GM12878 (cell line): ENCODE data around the gene KRT78.

Experiments used
- BACH1 ChIP-seq: fragments of 450-650 bp; IDR thresholded peaks from 2 replicates; pipeline ENCODE4 v1.6.1; 2017; ENCODE audit warnings: mild to moderate bottlenecking, borderline replicate concordance
- DPF2 ChIP-seq: fragments of 450-650 bp; IDR thresholded peaks from 2 replicates; pipeline ENCODE4 v1.6.1; 2017; ENCODE audit warnings: mild to moderate bottlenecking
- EED ChIP-seq: sonication (generic); IDR thresholded peaks from 2 replicates; pipeline ENCODE4 v1.6.1; 2016; ENCODE audit warnings: antibody characterized with exemption, low read depth
- EZH2 ChIP-seq: IDR thresholded peaks from 2 replicates; pipeline ENCODE4 v1.6.1; 2012; ENCODE audit warnings: low read depth, mild to moderate bottlenecking, control low read depth, inconsistent platforms, low read length, borderline replicate concordance; ENCODE audit not compliant: control insufficient read depth
- FOS ChIP-seq: IDR thresholded peaks from 3 replicates; pipeline ENCODE4 v1.6.1; 2011; ENCODE audit warnings: borderline replicate concordance; ENCODE audit not compliant: insufficient read length; ENCODE audit errors: extremely low read depth
- JUND ChIP-seq: IDR thresholded peaks from 2 replicates; pipeline ENCODE4 v1.6.1; 2012; ENCODE audit warnings: low read depth, mild to moderate bottlenecking, low read length, improper control_type of control experiment, moderate library complexity
- NFYB ChIP-seq: IDR thresholded peaks from 2 replicates; pipeline ENCODE4 v1.6.1; 2011; ENCODE audit warnings: low read depth, mild to moderate bottlenecking, low read length, improper control_type of control experiment, moderate library complexity; ENCODE audit not compliant: insufficient read depth
- SMARCA5 ChIP-seq: fragments of 450-650 bp; IDR thresholded peaks from 2 replicates; pipeline ENCODE4 v1.6.1; 2017; ENCODE audit warnings: mild to moderate bottlenecking
- TF ChIP-seq, protein P1 (sequence below), 3 experiments: IDR thresholded peaks in 2 of 3; conservative IDR thresholded peaks in 1 of 3; 2 replicates each; pipeline ENCODE4 v1.5.1; 2011; ENCODE audit warnings: low read depth in 3 of 3, low read length in 3 of 3, mild to moderate bottlenecking in 3 of 3, control low read depth in 2 of 3, moderate library complexity in 2 of 3, inconsistent platforms in 1 of 3, mixed read lengths in 1 of 3; ENCODE audit not compliant: control insufficient read depth in 2 of 3, insufficient read depth in 1 of 3; ENCODE audit errors: extremely low read depth in 1 of 3
- TF ChIP-seq, protein P2 (sequence below): fragments of 150-350 bp; IDR thresholded peaks from 2 replicates; pipeline ENCODE4 v1.6.1; 2016; ENCODE audit warnings: low read depth, low read length
- TF ChIP-seq, protein P3 (sequence below): fragments of 450-650 bp; IDR thresholded peaks from 2 replicates; pipeline ENCODE4 v1.6.1; 2016; ENCODE audit warnings: mild to moderate bottlenecking
- TF ChIP-seq, protein P4 (sequence below): IDR thresholded peaks from 2 replicates; pipeline ENCODE4 v1.6.1; 2011; ENCODE audit warnings: mild to moderate bottlenecking, low read depth, low read length, moderate library complexity; ENCODE audit not compliant: insufficient replicate concordance
- TF ChIP-seq, protein P5 (sequence below): fragments of 450-650 bp; IDR thresholded peaks from 2 replicates; pipeline ENCODE4 v1.6.1; 2016; ENCODE audit warnings: mild to moderate bottlenecking, moderate library complexity, borderline replicate concordance
- TF ChIP-seq, protein P6 (sequence below): fragments of 450-650 bp; IDR thresholded peaks from 2 replicates; pipeline ENCODE4 v1.6.1; 2017; ENCODE audit warnings: mild to moderate bottlenecking, moderate library complexity

DNA sequence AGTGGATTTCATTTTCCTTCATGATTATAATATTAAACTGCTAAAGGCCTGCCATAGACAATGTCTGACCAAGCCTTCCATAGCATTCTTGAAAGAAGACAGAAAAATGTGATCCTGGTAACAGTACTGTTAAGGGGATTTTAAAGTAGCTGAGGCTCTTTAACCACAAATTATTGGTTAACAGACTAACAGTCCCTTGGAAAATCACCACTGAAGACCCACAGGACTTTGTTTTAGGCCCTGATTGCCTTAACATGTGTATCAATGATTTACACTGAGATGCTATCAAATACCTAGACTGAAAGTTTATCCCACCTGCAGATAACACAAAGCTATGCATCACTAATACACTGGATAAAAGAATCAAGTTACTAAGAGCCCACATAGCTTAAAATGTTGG, 20.6 kb downstream of the KRT78 start:
- TF ChIP-seq BACH1, result no peak
- TF ChIP-seq, protein P1, sequence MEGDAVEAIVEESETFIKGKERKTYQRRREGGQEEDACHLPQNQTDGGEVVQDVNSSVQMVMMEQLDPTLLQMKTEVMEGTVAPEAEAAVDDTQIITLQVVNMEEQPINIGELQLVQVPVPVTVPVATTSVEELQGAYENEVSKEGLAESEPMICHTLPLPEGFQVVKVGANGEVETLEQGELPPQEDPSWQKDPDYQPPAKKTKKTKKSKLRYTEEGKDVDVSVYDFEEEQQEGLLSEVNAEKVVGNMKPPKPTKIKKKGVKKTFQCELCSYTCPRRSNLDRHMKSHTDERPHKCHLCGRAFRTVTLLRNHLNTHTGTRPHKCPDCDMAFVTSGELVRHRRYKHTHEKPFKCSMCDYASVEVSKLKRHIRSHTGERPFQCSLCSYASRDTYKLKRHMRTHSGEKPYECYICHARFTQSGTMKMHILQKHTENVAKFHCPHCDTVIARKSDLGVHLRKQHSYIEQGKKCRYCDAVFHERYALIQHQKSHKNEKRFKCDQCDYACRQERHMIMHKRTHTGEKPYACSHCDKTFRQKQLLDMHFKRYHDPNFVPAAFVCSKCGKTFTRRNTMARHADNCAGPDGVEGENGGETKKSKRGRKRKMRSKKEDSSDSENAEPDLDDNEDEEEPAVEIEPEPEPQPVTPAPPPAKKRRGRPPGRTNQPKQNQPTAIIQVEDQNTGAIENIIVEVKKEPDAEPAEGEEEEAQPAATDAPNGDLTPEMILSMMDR (IDR thresholded peaks at IDR 0.05 in 2 of 3, conservative IDR thresholded peaks at IDR 0.05 in 1 of 3; ENCODE audit: control insufficient read depth in 2 of 3, extremely low read depth in 1 of 3, insufficient read depth in 1 of 3, low read depth in 3 of 3, low read length in 3 of 3), result no peak
- no peak for TF ChIP-seq EZH2
- TF ChIP-seq EED, result no peak
- no peak for TF ChIP-seq SMARCA5
- TF ChIP-seq, protein P2, sequence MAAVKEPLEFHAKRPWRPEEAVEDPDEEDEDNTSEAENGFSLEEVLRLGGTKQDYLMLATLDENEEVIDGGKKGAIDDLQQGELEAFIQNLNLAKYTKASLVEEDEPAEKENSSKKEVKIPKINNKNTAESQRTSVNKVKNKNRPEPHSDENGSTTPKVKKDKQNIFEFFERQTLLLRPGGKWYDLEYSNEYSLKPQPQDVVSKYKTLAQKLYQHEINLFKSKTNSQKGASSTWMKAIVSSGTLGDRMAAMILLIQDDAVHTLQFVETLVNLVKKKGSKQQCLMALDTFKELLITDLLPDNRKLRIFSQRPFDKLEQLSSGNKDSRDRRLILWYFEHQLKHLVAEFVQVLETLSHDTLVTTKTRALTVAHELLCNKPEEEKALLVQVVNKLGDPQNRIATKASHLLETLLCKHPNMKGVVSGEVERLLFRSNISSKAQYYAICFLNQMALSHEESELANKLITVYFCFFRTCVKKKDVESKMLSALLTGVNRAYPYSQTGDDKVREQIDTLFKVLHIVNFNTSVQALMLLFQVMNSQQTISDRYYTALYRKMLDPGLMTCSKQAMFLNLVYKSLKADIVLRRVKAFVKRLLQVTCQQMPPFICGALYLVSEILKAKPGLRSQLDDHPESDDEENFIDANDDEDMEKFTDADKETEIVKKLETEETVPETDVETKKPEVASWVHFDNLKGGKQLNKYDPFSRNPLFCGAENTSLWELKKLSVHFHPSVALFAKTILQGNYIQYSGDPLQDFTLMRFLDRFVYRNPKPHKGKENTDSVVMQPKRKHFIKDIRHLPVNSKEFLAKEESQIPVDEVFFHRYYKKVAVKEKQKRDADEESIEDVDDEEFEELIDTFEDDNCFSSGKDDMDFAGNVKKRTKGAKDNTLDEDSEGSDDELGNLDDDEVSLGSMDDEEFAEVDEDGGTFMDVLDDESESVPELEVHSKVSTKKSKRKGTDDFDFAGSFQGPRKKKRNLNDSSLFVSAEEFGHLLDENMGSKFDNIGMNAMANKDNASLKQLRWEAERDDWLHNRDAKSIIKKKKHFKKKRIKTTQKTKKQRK, result no peak
- no peak for TF ChIP-seq JUND
- TF ChIP-seq, protein P3, sequence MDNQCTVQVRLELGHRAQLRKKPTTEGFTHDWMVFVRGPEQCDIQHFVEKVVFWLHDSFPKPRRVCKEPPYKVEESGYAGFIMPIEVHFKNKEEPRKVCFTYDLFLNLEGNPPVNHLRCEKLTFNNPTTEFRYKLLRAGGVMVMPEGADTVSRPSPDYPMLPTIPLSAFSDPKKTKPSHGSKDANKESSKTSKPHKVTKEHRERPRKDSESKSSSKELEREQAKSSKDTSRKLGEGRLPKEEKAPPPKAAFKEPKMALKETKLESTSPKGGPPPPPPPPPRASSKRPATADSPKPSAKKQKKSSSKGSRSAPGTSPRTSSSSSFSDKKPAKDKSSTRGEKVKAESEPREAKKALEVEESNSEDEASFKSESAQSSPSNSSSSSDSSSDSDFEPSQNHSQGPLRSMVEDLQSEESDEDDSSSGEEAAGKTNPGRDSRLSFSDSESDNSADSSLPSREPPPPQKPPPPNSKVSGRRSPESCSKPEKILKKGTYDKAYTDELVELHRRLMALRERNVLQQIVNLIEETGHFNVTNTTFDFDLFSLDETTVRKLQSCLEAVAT, result no peak
- TF ChIP-seq, protein P4, sequence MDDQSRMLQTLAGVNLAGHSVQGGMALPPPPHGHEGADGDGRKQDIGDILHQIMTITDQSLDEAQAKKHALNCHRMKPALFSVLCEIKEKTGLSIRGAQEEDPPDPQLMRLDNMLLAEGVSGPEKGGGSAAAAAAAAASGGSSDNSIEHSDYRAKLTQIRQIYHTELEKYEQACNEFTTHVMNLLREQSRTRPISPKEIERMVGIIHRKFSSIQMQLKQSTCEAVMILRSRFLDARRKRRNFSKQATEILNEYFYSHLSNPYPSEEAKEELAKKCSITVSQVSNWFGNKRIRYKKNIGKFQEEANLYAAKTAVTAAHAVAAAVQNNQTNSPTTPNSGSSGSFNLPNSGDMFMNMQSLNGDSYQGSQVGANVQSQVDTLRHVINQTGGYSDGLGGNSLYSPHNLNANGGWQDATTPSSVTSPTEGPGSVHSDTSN, result no peak
- TF ChIP-seq, protein P5, sequence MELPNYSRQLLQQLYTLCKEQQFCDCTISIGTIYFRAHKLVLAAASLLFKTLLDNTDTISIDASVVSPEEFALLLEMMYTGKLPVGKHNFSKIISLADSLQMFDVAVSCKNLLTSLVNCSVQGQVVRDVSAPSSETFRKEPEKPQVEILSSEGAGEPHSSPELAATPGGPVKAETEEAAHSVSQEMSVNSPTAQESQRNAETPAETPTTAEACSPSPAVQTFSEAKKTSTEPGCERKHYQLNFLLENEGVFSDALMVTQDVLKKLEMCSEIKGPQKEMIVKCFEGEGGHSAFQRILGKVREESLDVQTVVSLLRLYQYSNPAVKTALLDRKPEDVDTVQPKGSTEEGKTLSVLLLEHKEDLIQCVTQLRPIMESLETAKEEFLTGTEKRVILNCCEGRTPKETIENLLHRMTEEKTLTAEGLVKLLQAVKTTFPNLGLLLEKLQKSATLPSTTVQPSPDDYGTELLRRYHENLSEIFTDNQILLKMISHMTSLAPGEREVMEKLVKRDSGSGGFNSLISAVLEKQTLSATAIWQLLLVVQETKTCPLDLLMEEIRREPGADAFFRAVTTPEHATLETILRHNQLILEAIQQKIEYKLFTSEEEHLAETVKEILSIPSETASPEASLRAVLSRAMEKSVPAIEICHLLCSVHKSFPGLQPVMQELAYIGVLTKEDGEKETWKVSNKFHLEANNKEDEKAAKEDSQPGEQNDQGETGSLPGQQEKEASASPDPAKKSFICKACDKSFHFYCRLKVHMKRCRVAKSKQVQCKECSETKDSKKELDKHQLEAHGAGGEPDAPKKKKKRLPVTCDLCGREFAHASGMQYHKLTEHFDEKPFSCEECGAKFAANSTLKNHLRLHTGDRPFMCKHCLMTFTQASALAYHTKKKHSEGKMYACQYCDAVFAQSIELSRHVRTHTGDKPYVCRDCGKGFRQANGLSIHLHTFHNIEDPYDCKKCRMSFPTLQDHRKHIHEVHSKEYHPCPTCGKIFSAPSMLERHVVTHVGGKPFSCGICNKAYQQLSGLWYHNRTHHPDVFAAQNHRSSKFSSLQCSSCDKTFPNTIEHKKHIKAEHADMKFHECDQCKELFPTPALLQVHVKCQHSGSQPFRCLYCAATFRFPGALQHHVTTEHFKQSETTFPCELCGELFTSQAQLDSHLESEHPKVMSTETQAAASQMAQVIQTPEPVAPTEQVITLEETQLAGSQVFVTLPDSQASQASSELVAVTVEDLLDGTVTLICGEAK, result no peak
- TF ChIP-seq, protein P6, sequence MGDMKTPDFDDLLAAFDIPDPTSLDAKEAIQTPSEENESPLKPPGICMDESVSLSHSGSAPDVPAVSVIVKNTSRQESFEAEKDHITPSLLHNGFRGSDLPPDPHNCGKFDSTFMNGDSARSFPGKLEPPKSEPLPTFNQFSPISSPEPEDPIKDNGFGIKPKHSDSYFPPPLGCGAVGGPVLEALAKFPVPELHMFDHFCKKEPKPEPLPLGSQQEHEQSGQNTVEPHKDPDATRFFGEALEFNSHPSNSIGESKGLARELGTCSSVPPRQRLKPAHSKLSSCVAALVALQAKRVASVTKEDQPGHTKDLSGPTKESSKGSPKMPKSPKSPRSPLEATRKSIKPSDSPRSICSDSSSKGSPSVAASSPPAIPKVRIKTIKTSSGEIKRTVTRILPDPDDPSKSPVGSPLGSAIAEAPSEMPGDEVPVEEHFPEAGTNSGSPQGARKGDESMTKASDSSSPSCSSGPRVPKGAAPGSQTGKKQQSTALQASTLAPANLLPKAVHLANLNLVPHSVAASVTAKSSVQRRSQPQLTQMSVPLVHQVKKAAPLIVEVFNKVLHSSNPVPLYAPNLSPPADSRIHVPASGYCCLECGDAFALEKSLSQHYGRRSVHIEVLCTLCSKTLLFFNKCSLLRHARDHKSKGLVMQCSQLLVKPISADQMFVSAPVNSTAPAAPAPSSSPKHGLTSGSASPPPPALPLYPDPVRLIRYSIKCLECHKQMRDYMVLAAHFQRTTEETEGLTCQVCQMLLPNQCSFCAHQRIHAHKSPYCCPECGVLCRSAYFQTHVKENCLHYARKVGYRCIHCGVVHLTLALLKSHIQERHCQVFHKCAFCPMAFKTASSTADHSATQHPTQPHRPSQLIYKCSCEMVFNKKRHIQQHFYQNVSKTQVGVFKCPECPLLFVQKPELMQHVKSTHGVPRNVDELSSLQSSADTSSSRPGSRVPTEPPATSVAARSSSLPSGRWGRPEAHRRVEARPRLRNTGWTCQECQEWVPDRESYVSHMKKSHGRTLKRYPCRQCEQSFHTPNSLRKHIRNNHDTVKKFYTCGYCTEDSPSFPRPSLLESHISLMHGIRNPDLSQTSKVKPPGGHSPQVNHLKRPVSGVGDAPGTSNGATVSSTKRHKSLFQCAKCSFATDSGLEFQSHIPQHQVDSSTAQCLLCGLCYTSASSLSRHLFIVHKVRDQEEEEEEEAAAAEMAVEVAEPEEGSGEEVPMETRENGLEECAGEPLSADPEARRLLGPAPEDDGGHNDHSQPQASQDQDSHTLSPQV, result no peak
- no peak for TF ChIP-seq DPF2
- TF ChIP-seq FOS, result no peak
- TF ChIP-seq NFYB, result no peak
